Stimulated activated CD8-positive, alpha-beta memory T cell treated with anti-CD3 and anti-CD28 coated beads, Interleukin-2, amount 100 ng/mL, for 48 hours (primary cell): Measurements from ENCODE around the gene EEFSEC.

ENCODE experiments used
- DNase-seq, 2 donors: peaks; one replicate each; pipeline ENCODE4 v3.0.0-alpha.2; 2020; ENCODE audit warnings: low read depth in 2 of 2

Gene EEFSEC

DNA sequence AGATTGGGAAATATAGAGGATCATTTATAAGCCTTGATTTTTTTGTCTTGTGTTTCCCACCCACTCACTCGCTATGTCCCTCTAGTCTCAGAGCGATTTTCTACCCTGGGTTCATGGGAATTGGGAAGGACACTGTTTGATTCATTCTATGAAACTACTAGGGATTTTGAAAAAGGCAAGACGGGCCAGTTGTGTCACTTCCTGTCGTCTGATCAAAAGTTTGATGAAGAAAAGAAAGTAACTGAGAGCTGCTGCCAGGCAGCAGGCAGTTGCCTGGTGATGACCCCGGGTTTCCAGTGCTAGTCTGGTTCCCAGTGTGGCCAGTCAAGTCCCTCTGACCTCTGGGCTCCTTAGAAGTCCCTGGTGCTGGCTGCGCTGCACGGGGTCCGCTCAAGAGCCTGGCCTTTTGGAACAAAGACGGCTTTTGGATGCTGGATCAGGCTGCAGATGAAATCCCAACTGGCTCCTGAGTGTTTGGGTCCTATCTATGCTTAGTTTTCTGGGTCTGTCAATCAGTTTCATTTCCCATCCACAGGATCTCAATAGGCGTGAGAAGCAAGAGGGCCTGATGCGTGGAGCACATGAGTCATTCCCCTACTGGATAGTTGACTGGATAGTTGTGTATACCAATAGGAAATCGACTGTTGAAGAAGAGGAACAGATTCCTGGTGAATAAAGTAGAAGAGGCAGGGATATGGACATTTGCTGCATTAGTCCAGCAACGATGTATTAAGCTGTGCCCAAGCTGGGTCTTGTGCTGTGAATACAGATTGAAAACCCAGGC, 89.7 kb downstream of the EEFSEC start:
- DNase-seq = no peak

- no peak for DNase-seq
These were observed 90.6 kb downstream of the EEFSEC start for GRCh38 chr3:128243602-128244504.

GRCh38 chr3:128245460-128245859, 92.2 kb downstream of the EEFSEC start:
- DNase-seq = no peak

- no peak for DNase-seq
These were observed 94.6 kb downstream of the EEFSEC start for GRCh38 chr3:128247666-128248409.

DNA sequence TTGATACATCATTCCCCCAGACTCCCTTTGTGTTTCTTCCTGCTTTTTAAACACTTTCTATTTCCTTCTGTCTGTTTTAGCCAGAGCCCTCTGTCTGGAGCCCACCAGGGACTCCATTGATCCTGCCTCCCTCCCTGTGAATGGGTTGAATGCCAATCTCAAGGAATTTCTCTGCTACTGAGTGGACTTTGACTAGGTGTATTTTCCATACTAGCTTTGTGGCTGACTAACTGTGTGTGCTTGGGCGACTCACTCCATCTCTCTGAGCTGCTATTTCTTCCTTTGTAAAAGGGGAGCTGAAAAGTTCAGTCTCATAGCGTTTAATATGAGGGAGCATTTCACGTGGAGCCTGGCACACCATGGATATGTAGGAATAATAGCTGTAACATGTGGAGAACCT, 98.8 kb downstream of the EEFSEC start:
- DNase-seq = no peak

GRCh38 chr3:128253150-128253549, 99.9 kb downstream of the EEFSEC start:
- DNase-seq = no peak

GRCh38 chr3:128254066-128254590, 100.8 kb downstream of the EEFSEC start:
- DNase-seq = no peak

GRCh38 chr3:128254967-128255366, 101.7 kb downstream of the EEFSEC start:
- DNase-seq = no peak

GRCh38 chr3:128256131-128256530, 102.8 kb downstream of the EEFSEC start:
- no peak for DNase-seq

GRCh38 chr3:128257632-128258031, 104.4 kb downstream of the EEFSEC start:
- no peak for DNase-seq

GRCh38 chr3:128260275-128260674, 107.0 kb downstream of the EEFSEC start:
- DNase-seq = no peak

- DNase-seq = no peak
These were observed 109.2 kb downstream of the EEFSEC start for GRCh38 chr3:128262457-128262856.

GRCh38 chr3:128263118-128263517, 109.8 kb downstream of the EEFSEC start:
- no peak for DNase-seq

GRCh38 chr3:128263946-128264345, 110.7 kb downstream of the EEFSEC start:
- DNase-seq = no peak

GRCh38 chr3:128266453-128266852, 113.2 kb downstream of the EEFSEC start:
- no peak for DNase-seq

- DNase-seq = no peak
These were observed 114.3 kb downstream of the EEFSEC start for GRCh38 chr3:128267541-128267940.

DNA sequence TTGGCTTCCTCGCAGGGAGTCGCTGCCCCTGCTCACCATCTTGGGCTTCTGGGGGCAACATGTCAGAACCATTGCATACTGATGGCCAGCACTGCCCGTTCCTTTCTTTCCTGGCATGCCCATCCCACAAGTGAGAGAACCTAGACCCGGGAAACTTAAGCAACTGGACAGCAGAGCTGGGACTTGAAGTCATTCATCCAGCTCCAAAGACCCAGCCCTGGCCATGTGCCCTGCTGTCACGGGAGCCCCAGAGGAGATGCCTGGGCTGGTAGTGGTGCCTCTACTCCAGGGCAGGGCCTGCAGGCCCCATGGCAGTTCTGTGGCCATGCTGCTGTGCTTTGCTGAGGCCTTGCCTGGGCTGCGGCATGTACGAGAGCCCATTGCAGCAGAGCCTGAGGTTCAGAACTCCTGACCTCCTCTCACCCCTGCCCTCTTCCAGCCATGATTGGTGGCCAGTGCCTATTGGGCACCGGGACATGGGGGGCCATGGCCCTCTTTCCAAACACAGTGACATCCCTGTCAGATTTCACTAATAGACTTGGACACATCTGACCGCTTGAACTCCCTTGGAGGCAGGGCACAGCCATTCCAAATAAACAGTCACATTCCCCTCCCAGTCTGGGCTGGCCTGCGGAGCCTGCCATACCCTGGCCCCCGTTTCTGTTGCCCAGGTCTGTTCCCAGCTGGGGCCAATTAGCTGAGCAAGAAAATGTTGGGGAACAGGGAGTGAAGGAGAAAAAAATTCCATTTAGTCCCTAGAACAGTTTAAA, 115.9 kb downstream of the EEFSEC start:
- DNase-seq = no peak

DNA sequence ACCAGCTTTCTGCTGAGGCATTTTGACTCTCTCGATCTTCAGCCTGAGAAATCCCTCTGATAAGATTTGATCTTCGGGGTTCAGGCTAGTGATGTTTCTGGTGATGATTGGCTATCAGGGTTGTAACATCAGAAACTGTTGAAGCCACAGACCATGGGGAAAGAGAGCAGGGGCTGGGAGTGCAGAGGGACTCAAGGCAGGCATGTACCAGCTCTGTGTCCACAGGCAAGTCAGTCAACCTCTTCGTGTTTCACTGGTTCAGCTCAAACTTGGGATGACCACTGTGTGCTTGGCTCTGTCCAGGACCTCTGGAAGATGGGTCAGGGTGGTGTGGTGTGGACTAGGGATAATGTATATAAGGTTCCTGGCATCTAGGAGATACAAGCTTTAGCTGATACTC, 116.5 kb downstream of the EEFSEC start:
- DNase-seq = no peak

DNA sequence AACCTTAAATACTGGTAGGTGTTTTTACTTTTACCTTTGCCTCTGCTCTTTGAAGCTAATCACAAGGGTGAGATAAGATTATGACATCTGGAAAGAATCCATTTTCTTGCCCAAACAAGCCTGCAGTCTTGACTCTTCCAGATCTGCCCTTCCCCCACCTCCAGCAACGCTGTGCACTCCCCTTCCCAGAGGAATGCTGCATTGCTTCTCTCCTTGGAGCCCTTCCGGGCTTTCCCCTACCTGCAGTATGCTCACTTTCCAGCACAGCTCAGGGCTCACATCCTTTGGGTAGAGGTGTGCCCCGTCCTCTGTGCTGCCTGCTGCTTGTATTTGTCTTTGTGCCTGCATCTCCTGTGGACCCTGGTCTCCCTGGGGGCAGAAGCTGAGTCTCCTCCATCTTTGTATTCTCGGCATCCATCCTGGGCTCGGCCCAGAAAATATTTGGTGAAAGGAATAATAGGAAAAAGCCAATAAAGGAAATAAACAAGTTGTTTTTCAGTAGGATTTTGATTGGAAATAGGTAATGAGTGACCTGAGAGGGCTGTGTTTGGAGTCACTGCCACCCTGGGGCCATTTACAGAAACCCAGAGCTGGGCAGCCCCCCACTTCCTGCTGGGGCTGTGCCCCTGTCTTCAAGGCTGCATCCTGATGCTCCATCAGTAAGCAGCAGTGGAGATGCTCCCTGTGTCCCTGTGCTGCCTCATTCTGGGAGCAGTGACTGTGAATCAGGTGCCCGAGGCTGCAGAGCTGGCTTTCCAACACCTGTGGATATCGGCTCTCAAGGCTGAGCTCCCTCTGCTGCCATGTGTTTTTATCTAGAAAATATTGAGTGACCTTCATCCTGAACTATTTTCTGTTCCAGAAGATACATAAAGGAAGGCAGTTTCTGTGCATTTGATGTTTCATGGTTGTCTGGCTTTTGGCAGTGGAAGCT, 117.5 kb downstream of the EEFSEC start:
- no peak for DNase-seq
